GM04504 (cell line): ENCODE data around the gene IFT80.
A peak's percentile ranks its signal among the peaks of the same experiment; 100 is the strongest.

ENCODE experiments used
- DNase-seq: peaks from one replicate; pipeline ENCODE4 v3.0.0-alpha.2; 2012; ENCODE audit warnings: low read depth

Gene IFT80

DNA sequence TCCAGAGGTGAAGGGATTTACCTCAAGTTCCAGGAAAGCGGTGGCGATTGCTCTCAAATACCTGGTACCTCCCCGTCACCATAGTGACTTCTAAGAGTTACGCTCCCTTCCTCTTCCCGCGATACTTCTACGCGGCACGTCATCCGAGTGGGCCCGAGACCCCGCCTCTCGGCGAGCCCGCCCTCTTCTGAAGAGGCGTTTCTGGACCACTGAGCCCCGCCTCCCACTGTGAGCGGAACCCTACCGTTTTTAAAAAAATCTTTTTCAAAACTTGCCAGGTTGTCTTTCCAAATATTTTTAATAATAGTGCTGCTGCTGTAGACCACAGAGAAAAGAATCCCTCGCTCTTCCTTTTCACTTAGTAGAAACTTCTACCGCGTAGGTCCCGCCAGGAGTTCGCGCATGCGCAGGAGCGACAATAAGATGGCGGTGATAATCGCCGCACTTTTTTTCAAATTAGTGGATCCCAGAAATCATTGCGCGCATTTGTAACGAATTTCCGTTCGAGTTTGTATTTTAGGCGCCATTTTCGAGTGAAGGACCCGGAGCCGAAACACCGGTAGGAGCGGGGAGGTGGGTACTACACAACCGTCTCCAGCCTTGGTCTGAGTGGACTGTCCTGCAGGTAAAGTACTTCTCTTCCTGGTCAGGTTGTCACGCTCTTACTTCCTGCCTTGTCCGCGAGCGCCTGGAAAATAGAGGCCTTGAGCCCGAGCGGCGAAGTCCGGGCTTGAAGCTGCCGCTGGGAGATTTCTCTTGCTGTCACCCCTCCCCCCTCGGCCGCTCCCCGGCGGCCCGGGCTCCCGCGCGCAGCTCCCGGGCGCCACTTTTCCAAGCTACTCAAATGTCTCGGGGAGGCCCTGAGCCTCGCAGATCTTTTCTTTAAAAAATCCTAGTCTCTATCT is at the start of gene IFT80, which contains the start of gene SMC4:
Gene IFT80, minus strand, starts transcription at position 101 of the 905 bp plus-strand sequence. CDS start 14,625 bp downstream, outside the sequence.
Gene SMC4, plus strand, starts transcription at position 526 of the 905 bp plus-strand sequence. CDS start 1,177 bp downstream, outside the sequence.
- peak; percentile 92 for DNase-seq

DNA sequence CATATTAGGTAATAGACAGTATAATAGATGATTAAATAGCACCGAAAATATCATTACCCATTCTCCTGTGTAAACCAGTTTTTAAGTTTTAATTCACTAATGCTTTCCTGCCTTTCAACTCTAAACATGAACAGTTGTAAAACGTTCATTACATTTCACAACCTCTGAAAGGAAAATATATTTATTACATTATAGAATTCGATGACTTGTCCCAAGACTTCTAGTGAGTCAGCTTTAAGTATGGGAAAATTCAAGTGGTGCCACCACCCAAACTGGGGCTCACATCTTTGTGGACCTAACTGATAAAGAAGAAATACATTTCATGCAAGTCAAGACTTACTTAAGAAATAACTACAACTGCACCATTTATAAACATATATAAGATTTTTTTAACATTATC is 48.5 kb upstream of the IFT80 start:
- DNase-seq, result no peak

DNA sequence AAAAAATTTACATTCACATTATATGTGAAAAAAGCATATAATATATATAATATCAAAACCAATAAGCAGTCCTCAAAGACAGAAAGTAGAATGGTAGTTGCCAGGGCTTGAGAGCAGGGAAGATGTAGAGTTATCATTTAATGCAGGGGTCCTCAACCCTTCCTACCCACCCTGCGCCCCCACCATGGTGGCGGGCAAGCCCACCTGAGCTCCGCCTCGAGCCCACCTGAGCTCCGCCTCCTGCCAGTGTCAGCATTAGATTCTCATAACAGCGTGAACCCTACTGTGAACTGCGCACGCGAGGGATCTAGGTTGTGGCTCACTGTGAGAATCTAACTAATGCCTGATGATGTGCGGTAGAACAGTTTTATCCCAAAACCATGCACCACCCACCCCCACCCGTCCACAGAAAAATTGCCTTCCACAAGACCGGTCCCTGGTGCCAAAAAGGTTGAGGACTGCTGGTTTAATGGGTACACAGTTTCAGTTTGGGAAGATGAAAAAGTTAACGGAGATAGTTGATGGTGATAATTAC is 47.6 kb upstream of the IFT80 start:
- no peak for DNase-seq

DNA sequence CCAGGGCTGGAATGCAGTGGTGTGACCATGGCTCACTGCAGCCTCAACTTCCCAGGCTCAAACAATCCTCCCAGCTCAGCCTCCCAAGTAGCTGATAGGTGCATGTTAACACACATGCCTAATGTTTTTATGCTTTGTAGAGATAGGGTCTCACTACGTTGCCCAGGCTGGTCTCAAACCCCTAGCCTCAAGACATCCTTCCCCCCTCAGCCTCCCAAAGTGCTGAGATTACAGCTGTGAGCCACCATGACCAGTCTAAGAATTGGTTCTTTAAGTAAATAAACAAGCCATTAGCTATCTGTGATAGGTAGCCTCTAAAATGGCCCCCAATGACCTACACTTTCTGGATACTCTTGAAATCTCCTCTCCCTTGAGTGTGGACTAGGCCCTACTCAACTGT is 46.8 kb upstream of the IFT80 start:
- no peak for DNase-seq

DNA sequence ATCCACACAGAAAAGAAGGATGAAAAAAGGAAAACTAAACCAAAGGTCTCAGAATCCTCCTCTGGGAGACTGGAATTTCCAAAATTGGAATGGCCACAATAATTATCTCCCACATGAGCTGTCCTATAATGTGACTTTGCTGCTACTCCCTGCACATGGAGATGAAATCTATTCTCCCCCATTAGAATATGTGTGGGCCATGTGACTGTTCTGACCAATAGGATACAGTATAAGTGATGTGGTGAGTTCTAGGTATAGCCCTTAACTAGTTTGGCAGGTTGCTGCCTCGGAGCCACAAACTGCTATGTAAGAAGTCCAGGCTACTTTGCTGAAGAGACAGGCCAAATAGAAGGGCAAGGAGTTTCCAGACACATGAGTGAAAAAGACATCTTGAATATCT is 45.4 kb upstream of the IFT80 start:
- DNase-seq, result no peak

DNA sequence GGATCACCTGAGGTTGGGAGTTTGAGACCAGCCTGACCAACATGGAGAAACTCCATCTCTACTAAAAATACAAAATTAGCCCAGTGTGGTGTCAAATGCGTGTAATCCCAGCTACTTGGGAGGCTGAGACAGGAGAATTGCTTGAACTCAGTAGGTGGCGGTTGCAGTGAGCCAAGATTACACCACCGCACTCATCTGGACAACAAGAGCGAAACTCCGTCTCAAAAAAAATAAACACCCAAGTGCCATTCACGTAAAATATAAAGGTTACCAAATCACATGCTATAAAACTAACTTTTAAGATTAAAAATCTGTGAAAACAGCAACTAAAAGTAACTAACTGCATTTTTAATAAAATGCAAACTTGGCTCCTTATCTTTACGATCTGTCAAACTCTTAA is 41.7 kb upstream of the IFT80 start:
- no peak for DNase-seq

DNA sequence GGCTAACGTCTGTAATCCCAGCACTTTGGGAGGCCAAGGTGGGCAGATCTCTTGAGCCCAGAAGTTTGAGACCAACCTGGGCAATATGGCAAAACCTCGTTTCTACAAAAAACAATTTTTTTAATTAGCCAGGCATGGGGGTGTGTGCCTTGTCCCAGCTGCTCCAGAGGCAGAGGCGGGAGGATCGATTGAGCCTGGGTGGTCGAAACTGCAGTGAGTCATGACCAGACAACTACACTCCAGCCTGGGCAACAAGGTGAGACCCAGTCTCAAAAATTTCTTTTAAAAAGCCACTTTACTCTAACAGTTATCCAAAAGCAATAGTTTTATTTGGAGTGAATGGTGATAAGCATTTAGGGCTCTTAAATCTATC is 38.0 kb upstream of the IFT80 start:
- no peak for DNase-seq

DNA sequence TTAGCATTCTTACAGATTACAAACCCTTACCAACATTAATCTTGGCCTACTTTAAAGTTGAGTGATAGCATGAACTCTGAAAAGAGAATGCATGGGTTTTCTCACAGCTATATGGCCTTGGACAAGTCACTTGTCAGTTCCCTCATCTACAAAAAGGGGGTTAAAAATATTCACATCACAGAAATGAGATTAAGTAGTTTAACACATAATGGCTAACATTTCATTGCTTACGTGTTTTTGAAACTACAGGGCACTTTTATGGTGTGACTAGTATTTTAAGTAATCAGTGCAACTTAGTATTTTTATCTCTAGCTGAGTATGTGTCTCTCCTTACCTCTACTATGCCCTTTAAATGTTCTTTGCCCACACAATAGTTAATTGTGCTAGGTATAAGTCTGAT is 36.7 kb upstream of the IFT80 start:
- DNase-seq, result no peak

DNA sequence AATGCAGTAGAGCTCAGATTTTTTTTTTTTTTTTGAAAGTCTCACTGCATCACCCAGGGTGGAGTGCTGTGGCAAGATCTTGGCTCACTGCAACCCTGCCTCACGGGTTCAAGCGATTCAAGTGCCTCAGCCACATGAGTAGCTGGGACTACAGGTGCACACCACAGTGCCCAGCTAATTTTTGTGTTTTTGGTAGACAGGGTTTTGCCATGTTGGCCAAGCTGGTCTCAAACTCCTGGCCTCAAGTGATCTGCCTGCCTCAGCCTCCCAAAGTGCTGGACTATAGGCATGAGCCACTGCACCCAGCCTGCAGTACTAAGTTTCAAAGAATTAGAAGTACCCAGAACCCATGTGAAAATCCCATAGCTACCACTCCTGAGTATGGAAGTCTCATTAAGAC is 36.1 kb upstream of the IFT80 start:
- DNase-seq, result no peak

DNA sequence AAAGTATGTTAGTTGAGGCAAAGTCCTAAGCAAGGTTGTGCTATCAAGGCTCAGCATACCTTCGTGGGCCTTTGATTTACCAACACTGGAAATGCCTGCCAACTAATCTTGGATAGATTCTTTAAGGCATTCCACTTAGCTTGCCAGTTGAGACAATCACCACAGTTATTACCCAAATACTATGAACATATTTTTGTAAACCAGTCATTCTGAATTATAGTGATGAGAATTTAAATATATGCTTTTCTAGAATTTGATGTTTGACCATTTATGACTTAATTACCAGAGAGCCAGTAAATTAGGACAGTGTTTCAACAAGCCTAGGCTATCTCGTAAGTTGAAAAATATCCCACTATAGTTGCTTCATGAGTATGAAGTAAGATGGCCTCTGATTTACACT is 35.0 kb upstream of the IFT80 start:
- peak; percentile 58 for DNase-seq

DNA sequence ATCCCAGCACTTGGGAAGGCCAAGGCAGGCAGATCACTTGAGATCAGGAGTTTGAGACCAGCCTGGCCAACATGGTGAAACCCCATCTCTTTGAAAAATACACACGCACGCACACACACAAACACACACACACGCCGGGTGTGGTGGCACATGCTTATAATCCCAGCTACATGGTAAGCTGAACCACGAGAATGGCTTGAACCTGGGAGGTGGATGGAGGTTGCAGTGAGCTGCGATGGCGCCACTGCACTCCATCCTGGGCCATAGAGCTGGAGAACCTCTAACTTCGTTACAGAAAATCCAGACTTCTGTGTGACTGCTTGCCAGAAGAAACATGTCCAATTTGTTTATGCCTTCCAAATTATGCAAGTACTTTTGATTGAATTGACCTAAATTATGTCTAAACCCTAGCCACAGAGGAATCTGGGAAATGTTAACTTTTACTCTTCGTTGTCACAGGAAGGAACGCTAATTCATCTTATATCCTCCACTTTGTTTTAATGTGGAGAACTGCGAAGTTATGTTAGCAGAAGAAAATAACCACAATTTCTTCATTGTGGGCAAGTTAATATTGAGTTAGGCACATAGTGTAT is 28.9 kb upstream of the IFT80 start:
- DNase-seq, result no peak

DNA sequence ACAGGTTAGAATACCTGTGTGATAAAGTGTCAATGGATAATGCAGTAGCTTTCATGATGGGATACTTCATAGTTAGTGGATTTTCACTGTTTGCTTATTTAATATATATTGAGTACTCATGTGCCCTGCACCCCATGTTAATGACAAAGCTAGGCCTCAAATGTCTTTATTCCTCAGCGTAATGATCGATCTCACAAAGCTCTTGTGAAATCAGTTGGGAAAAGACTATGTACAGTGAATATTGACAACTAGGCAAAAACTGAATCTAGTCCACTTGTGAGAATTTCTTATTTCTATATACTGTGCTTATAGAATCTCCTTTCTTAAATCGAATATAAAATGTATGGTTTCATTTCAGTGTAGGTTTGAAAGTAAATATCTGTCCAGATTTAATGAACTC is 18.3 kb upstream of the IFT80 start:
- no peak for DNase-seq

DNA sequence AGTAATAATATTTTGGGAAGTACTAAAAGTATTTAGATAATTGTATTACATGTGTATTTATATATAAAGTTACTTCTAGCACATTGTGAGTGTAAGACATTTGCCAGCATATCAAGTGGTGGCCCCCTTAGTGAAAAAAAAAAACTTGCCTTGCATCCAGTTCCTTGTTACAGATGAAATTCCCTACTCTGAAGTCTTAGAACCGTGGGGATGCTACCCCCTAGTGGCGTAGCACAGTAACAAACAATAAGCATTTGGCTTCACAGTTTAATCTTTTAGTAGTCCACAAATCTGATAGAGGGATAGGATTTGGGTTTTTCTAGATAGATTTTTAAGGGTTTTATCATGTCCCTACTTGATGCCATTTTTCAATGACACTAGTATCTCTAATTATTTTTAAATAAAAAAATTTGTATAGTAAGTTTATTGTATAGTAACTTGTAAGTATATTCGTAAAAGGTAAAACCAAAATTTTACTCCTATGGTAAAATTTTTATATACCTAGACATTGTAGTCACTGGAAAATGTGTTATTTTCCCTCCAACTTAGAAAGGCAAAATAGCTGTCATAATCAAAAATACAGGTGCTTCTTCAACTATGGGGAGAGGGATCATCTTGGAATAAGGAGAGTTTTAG is 14.7 kb upstream of the IFT80 start:
- peak; percentile 54 for DNase-seq

DNA sequence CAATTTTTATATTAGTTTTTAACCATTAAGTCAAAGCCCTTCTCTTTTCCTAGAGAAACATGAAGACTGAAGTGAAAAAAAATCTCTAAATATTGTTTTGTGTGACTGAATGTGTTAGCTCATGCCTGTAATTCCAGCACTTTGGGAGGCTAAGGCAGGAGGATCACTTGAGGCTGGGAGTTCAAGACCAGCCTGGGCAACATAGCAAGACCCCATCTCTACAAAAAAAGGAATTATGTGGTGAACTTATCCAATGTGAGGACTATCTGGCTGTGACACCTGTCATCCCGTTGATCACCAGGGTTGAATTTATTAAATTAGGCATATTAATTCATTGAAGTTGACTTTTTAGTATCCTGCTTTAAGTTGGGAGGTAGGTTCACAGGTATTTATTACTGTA is 13.5 kb upstream of the IFT80 start:
- no peak for DNase-seq

DNA sequence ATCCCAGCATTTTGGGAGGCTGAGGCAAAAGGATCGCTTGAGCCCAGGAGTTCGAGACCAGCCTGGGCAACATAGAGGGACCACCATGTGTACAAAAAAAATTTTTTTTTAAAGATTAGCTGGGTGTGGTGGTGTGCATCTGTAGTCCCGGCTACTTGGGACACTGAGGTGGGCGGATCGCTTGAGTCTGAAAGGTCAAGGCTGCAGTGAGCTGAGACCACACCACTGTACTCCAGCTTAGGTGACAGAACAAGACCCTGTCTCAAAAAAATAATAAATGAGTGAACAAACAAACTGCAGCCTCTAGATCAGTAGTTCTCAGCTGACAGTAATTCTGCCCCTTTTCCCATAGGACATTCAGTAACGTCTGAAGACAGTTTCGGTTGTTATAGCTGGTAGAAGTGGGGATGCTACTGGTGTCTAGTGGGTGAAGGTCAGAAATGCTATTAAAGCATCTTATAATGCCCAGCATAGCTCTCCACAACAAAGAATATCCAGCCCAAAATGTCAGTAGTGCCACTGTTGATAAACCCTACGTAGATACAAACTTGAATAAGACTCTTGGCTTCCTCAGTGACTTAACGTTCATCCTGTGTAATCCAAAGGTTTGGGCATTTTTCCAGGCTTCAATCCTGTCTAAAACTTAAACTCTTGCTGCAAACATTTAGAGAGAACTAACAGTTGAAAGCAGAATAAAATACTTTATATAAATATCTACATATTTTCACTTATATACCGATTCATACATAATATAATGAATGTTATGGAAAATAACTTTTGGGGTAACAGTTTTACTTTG is 11.0 kb upstream of the IFT80 start:
- DNase-seq, result no peak

DNA sequence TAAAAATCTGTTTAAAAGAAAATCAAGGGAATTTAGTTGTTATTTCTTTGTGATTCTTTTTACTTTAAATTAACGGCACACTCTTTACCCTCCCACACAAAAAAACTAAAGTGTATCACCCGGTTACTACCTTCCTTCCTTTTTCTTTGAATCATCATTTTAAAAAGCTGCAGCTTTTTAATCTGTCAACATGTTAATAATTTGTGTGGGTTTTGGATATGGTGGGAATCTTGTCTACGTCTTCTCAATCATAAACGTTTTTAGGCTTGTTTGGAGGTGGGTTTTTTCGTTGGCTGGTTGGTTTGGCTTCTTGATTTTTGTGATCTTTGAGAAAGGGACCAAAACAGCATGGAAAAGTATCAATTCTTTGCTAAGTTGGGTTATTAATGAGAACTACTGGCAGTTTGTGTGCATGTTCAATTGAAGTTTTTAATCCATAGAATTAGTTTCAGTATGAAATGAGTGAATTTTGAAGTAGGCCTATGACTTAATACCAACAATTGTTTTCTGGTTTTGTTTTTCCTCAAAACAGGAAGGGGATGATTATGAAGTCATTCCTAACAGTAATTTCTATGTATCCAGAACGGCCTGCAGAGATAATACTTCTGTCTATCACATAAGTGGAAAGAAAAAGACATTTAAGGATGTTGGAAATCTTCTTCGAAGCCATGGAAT is 4.9 kb upstream of the IFT80 start:
- no peak for DNase-seq

DNA sequence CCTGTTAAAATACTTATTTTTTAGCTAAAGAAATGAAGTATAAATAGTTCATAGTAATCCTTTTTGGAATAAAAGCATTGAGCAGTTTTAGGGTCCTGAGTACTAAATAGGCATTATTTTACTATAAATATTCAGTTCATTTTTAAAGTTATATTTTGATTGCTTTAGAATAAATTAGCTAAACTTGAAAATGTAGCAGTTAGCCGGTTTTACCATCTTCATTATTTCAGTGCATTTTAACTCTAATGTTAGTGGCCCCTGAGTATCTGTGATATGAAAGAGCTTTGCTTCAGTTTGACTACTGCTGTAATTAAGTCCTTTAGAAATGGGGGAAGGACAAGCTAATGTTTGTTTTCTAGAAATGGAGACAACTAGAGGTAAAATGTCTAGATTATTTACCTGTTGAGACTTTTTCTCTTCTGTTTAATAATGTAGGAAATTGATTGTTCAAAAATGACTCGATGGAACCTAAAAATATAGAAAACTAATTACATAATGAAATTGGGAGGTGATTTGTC is 4.1 kb upstream of the IFT80 start:
- no peak for DNase-seq

DNA sequence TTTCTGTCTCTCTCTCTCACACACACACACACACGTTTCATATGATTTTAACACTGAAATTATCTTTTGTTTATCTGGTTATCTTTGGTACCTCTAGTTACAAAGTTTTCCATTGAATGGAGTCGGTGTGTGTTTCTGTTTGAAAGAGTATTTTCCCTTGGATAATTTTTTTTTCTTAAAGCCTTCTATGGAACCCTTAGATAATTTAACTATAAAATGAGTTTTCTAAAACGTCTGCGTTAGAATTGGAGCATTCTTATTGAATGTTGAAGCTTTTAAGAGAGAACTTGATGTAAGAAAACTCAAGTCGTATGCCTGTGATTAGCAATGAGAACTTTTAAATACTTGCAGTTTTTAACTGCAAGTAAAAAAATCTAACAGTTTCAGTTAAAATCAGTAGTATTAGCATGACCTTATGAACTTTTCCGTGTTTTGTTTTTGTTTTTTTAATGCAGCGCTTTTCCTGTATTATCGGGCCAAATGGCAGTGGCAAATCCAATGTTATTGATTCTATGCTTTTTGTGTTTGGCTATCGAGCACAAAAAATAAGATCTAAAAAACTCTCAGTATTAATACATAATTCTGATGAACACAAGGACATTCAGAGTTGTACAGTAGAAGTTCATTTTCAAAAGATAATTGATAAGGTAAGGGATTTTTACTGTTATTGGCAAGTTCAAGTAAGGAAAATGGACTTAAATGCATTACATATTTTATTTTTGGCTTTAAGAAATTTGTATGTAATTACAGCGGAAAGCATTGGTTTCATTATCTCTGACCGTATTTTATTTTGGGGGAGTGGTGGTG is 3.4 kb upstream of the IFT80 start:
- DNase-seq, result no peak

DNA sequence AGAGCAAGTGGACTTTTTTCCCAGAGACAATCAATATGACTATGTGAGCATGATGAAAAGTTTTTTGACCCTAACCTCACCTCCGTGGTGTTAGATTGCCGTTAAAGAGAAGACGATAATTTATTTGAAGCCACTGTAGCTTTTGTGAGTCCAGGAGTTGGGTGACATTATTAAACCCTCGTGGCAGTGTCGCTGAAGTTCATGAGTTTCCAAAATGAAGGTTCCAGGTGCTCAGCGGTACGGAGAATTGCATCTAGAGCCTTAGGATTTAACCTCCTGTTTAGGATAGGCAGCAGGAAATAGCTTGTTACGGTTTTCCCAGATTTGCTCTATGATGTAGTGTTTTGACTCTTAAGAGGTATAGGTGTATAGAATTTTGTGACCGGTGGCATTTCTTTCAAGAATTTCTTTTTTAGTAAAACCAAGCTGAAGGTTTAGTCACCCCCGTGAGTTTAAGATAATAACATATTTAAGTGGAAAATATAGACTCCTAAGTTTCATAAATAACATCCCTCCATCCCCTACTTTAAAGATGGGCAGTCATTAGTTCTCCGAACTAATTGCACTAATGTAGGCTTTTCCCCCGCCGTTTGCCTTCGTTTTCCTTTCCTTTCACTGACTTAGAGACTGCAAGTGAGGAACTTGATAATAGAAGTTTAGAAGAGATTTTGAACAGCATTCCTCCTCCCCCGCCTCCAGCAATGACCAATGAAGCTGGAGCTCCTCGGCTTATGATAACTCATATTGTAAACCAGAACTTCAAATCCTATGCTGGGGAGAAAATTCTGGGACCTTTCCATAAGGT is 2.5 kb upstream of the IFT80 start:
- DNase-seq, result no peak
